Peyer's patch (tissue), 4 donors: Measurements from ENCODE around the gene DSCAML1.

Experiments used
- CTCF ChIP-seq, 6 experiments: fragments of 450-650 bp in 4 of 6; fragments of 200-600 bp in 2 of 6; sonication (generic) in 1 of 6; IDR thresholded peaks; one replicate each; pipeline ENCODE4 v1.5.1; 2017 to 2019; ENCODE audit warnings: antibody characterized with exemption in 6 of 6, mild to moderate bottlenecking in 3 of 6, moderate library complexity in 1 of 6
- POLR2A ChIP-seq, 2 donors: fragments of 450-650 bp; IDR thresholded peaks; one replicate each; pipeline ENCODE4 v1.5.1; 2017; ENCODE audit warnings: antibody characterized with exemption in 2 of 2, mild to moderate bottlenecking in 2 of 2, moderate library complexity in 2 of 2

- TF ChIP-seq CTCF (IDR thresholded peaks at IDR 0.05) (no peak), POLR2A (IDR thresholded peaks at IDR 0.05) (no peak)
Observed at GRCh38 chr11:117688255-117688797, 108.7 kb downstream of the DSCAML1 start.
